Left ventricle myocardium superior (tissue), 1 donor: ENCODE measurements around the gene SPPL3. TPM values are rescaled to one million over a fixed set of nuclear protein-coding genes. Genes with fewer than 3 reads are reported as not detected.
"Not testable (repeated sequence)": the region's sequence is repeated elsewhere in the genome, so short reads cannot be mapped to it uniquely, and the experiment has no call there.

Experiments
- ATAC-seq: fragments of 200-7000 bp; cut with Tn5 transposase; one replicate; pipeline ENCODE4 v1.9.1; 2020; ENCODE audit warnings: mild to moderate bottlenecking, moderate library complexity
- DNase-seq: peaks from one replicate; pipeline ENCODE4 v3.0.0-alpha.2; 2020
- intact Hi-C: fragments of 100-400 bp; cut with micrococcal nuclease; formaldehyde crosslinking; loops from one replicate; pipeline ENCODE4 v1.11.0; 2022
- total RNA-seq: library from RNA; stranded (reverse); fragmentation: NEBNext Ultra II Directional; extraction: Animal tissue kit (Norgen Biotek cat#: 25700); gene quantifications from one replicate; pipeline ENCODE4 v1.2.1, GENCODE V29; 2021
- donor health status: DM: no; HTN: yes; CAD: no; lungs with severe emphysema.

SPPL3 gene
- total RNA-seq, 1 donor from 2014 or later: 34.6 TPM

DNA sequence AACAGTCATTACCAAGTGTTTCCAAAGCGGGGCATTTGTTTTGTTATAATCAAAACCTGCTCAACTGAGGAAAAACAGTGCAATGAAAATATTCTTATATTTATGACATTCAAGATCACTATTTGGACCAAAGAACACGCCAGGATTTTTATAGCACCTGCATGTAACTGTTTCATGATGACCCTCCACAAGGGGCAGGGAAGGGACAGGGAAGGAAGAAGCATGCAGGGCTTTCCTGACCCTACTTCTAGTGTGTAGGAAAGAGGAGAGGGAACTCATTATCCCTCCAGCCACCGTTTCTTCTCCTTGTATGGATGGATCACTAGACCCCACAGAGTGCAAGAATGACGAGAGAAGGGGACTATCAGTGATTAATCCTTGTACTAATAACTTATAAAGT, 49.4 kb downstream of the SPPL3 start:
- DNase-seq: no peak
- no peak for ATAC-seq
- intact Hi-C loops: no loop called here

DNA sequence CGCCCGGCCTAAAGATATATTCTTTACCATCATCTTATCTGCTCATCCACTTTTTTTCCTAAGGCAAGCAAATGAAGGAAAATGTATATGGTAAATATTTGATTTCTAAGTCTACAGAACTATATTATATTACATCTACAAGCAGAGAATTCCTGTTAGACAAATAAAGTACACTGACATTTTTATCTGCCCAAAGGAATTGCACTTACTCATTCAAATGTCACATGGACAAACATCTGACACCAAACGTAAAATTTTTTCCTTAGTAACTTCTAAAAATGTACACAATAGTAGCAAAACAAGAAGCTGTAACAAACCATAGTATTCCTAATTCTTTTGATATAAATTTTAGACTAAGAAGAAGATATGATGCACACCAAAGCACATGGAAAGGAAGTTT, 51.0 kb downstream of the SPPL3 start:
- DNase-seq (no peak), ATAC-seq (no peak)
- intact Hi-C loops: no loop called here

DNA sequence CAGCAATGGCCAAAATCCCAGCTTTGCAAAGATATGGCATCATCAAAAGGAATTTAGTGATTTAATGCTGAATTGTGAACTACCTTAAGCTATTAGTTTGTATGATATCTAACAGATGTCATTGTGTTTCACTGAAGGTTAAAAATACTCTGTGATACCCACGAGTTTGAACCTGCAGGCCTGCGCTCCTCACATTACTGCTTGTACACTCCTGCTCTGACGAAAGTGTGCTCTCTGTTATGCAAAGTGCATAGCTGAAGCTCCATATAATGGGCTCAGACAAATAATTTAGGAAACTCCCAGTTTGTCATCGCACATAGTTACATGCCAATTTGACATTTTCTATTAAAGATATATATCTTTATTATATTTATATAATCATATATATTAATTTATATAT, 52.2 kb downstream of the SPPL3 start:
- ATAC-seq (no peak), DNase-seq (no peak)
- intact Hi-C loops: no loop called here

DNA sequence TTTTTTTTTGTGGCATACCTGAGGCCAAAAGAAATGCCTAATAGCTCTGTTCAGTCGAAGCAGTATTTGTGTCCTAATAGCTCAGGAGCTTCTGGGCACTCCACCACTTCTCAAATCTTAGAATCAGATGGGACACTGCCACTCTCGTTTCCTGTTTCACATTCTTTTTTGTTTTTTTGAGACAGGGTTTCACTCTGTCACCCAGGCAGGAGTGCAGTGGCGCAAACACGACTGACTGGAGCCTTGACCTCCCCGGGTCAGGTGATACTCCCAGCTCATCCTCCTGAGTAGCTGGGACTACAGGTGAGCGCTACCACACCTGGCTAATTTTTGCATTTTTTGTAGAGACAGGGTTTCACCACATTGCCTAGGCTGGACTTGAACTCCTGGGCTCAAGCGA, 52.7 kb downstream of the SPPL3 start:
- peak; percentile 15 for ATAC-seq
- DNase-seq: no peak
- intact Hi-C loops: no loop called here

DNA sequence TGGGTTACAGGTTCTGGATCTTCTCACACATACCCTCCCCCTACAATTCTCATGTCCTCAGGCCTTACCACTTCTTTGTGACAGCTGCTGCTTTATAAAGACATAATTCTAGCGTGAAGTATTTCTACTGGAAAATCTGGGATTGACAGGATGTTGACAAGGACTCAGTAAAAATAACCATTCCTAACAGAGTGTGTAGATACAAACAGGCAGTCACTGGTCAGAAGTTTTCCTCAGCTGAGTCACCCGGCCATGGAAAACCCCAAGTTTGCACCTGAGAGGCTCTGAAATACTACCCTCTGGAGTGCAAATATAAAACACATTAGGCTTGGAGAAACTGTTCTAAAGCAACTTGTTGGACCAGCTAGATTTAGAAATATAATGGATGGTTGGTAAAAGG, 54.4 kb downstream of the SPPL3 start:
- intact Hi-C loops: no loop called here
- DNase-seq (no peak), ATAC-seq (peak; percentile 43)

DNA sequence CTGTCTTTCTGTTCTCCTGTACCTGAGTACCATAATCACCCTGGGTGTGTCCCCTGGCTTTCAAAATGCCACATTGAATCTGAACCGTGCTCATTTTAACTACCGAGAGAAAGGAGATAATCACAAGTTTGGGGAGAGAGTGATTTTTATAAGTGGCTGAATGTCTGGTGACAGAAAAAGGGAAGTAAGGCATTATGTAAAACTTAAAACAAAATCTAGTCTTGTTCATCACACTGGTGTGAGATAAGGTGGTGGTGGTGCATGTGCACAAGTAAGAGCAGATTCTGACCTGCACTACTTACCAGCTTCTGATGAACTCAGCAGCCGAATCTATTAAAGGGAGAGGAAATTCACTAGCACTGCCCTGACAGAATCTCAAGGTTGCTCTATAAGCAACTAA, 56.3 kb downstream of the SPPL3 start:
- intact Hi-C loops: no loop called here
- ATAC-seq (no peak), DNase-seq (no peak)

DNA sequence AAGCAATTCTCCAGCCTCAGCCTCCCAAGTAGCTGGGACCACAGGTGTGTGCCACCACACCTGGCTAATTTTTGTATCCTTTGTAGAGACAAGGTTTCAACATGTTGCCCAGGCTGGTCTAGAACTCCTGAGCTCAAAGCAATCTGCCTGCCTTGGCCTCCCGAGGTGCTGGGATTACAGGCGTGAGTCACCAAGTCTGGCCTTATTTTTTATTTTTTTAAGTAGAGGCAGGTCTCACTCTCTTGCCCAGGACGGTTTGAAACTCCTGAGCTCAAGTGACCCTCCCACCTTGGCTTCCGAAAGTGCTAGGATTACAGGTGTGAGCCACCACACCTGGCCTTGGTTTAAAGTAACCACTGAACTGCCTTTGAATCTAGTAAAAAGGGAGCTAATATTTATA, 56.8 kb downstream of the SPPL3 start:
- ATAC-seq: no peak
- no peak for DNase-seq
- intact Hi-C loops: no loop called here

DNA sequence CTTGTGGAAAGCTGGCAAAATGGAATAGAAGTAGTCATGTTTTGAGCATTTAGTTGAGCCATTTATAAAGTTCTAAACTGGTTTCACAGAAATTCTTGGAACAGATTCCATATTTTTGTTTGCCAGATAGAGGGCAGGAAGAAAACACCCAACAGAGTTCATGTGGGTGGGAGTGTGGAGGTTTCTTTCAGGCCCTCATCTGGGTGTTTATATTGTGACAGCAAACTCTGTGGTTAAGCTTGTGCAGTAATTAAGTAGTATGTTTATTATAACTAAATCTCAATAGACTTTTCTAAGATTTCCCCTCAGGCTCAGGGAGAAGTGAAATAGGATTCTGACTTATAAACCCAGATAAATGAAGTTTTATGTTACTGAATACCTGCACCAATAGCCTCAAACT, 57.4 kb downstream of the SPPL3 start:
- no peak for DNase-seq
- no peak for ATAC-seq
- intact Hi-C loops: no loop called here

DNA sequence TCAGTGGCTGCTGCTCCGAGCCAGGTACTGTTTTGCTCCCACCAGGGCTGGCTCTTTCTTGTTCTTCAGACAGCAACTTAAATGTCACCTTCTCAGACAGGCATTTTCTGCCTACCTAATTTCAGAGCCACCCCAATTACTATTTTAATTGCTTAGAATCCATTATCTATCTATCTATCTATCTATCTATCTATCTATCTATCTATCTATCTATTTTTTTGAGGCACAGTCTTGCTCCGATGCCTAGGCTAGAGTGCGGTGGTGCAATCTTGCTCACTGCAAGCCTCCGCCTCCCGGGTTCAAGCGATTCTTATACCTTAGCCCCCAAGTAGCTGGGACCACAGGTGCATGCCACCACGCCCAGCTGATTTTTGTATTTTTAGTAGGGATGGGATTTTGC, 58.5 kb downstream of the SPPL3 start:
- DNase-seq (no peak), ATAC-seq (no peak)
- intact Hi-C loops: no loop called here

DNA sequence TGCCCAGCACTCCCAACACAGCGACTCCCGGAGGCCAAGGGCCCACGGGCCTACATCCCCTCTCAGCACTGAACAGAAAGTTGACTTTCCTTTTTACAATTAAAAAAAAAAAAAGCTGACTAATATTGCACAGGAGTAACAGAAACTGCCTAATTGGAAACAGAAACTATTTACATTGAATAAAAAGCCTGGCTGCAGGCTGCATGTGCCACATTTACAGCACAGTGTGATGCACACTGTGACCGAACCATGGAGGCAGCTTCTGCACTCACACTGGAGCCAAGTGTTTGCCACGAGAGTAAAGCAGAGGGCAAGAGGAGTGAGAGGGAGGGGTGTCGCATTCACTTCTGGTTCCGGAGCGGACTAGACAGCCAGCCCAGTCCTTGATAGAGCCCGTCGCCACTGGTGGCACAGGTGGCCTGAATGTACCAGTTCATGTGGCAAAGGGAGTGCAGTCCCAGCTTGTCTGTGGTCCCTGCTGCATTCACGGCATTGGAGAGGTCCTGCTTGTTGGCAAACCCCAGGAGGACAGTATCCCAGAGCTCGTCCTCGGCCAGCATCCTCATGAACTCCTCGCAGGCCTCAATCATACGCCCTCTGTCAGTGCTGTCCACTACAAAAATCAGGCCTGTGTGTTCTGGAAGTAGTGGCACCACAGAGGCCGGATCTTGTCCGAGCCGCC, 59.2 kb downstream of the SPPL3 start:
- no peak for ATAC-seq
- intact Hi-C loops: no loop called here
- DNase-seq: no peak

DNA sequence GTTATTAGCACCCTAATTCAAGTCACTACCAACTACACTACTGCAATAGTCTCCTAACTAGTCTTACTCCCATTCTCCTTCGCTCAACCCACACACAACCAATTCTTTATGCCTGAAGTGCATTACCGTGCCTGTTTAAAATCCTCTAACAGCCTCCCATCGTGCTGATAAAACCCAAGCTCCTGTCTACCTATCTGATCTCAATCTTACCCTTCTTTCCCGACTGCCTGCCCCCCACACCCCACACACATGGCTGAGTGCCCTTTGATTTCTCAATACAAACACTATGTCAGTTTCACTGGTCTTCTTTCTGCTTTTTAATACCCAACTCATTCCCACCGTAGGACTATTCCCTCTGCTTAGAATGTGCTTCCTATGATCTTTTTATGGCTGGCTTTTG, 59.9 kb downstream of the SPPL3 start:
- DNase-seq: no peak
- intact Hi-C loops: no loop called here
- no peak for ATAC-seq

DNA sequence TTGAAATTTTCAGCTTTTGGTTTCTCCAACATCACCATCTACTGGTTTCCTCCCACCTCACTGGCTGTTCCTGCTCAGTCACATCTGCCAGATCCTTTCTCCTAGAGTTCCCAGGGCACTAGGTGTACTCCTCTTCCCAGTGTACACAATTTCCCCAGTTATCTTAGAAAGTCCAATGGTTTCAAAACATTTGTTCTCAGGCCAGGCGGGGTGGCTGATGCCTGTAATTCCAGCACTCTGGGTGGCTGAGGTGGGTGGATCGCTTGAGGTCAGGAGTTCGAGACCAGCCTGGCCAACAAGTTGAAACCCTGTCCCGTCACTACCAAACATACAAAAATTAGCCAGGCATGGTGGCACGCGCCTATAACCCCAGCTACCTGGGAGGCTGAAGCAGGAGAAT, 60.7 kb downstream of the SPPL3 start:
- intact Hi-C loops: no loop called here
- no peak for DNase-seq
- ATAC-seq: no peak

DNA sequence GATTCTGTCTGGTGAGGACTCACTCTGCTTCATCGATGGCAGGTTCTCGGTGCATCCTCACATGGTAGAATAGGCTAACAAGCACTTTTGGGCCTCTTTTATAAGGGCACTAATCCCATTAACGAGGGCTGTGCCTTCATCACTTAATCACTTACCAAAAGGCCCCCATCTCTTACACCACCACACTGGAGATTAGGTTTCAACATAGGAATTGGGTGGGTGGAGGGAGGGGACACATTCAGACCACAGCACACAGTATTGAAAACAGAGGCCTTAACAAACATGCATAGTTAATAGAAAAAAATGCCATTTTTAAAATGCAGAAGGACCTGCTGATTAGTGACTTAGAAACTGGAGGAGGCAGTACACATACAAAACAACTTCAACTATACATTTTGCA, 61.6 kb downstream of the SPPL3 start:
- ATAC-seq: no peak
- intact Hi-C loops: no loop called here
- DNase-seq: no peak

DNA sequence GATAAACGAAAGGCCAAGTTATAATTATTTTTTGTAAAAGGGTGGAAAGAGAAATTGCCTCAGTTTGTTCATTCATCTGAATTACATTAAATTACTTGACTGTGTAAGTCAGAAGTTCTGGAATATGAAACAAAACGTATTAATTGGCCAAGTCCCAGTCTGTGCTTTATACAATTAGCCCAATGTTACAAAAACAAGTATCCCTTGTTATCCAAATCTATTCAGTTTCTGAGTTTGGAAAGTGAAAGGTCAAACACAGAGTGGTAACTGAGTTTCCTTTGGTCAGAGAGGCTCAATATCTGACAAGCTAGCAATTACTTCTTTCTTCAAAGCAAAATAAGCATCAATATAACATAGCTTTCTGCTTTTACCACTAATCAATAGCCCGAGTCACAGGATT, 62.6 kb downstream of the SPPL3 start:
- no peak for DNase-seq
- ATAC-seq: no peak
- intact Hi-C loops: no loop called here

DNA sequence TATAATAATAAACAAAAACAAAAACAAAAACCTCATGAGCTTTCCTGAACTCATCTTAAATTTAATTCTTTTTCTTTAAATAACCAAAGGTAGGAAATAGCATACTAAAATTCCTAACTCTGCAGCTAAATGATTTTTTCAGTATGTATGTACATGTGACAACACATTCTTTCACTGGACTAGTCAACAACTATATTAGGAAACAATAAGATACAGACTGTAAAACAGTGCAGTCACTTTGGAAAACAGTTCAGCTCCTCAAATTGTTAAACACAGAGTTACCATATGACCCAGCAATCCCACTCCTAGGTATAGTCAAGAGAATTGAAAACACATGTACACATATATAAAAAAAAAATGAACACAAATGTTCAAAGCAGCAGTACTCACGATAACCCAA, 64.7 kb downstream of the SPPL3 start:
- DNase-seq: no peak
- peak; percentile 33 for ATAC-seq
- intact Hi-C loops: no loop called here

DNA sequence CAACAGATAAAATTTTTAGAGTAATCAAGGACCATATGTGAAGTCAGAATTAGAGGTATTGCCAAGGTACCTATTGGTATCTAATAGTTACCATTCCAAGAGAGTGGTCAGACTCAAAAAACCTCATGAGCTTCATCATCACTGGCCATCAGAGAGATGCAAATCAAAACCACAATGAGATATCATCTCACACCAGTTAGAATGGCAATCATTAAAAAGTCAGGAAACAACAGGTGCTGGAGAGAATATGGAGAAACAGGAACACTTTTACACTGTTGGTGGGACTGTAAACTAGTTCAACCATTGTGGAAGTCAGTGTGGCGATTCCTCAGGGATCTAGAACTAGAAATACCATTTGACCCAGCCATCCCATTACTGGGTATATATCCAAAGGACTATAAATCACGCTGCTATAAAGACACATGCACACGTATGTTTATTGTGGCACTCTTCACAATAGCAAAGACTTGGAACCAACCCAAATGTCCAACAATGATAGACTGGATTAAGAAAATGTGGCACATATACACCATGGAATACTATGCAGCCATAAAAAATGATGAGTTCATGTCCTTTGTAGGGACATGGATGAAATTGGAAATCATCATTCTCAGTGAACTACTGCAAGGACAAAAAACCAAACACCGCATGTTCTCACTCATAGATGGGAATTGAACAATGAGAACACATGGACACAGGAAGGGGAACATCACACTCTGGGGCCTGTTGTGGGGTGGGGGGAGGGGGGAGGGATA, 65.4 kb downstream of the SPPL3 start:
- DNase-seq, ATAC-seq, intact Hi-C loops: not testable (repeated sequence)

DNA sequence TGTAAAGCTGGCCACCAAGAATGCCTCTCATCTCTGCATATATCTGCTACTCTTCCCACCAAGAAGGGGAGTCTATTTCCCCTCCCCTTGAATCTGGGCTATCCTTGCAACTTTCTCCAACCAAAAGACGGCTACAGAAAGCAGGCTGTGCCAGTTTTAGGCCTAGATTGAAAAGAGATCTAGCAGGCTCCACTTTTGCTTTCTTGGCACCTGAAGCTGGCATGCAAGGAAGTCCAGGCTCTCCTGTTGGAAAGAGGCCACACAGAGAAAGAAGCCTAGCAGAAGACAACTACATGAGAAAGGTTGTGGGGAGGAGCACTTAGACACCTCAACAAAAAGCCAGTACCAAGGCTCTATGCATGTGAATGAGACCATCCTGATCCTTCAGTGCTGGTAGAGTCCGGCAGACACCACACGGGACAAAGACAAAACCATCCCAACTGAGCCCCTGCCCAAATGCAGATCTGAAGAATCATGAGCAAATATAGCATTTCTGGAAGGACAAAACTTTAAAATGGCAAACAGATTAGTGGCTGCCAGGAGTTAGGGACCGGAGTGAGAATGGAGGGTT, 68.0 kb downstream of the SPPL3 start:
- intact Hi-C loops: no loop called here
- DNase-seq (no peak), ATAC-seq (no peak)

DNA sequence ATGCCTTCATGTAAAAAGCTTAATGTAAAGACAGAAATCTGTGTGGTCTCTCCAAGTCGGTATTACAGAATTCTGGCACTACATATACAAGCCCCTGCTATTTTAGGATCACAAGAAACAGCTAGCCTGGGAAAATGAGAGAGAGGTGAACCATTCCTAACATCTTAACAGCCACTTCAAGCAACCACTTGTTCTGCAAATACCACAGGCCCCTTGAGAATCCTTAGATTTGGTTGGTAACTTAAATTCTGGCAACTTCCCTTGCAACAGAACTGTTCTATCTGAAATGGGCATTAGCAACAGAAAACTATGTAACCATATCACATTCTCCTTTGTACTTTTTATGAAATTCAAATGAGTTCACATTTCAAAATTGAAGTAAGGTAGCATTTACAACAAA, 68.5 kb downstream of the SPPL3 start:
- ATAC-seq (no peak), DNase-seq (no peak)
- intact Hi-C loops: no loop called here

DNA sequence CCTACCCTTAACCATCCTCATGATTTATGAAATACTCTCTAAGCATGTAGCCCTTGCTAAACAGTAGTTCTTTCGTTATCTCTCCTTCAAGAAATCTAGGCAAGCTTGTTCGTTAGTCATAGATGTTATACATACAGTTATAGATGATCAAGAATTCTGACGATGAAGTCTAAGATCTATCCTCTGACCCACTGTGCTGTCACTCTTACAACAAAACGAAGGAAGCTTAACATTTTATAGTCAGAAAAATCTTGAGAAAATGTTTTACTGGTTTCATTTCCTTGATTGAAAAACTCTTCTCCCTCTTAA, 68.9 kb downstream of the SPPL3 start:
- DNase-seq: no peak
- intact Hi-C loops: no loop called here
- ATAC-seq: no peak

DNA sequence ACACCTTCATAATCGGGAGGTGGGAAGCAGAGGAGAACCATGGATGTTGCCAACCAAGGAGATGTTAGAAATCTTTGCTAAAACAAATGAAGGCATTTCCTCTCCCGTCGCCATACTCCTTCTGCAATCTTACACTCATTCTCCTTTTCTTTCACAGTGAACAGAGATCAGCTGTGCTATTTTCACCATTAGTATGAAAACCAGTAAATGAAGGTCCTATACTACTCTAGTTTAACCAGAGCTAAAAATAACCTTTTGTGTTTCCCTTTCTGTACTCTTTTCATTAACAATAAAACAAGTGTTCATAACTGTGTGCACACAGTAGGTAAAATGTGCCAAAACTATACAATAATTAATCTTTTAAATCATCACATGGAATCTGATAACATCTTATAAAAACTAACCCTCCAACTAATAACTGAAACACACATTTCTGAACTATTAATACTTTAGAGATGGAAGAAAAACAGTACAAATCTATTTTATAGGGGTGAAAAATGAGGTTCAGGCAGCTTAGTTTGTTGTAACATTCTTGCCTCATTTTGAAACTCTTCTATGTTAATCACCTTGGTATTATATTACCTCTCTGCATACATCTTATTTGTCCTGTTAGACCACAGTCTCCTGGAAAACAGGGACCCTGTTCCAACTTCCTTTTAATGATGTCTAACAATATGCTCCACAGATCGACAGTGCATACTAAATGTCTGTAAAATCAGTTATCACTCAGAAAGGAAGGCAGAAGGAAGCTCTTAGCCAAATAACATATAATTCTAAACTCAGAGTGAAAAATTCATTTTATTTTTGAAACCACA, 69.5 kb downstream of the SPPL3 start:
- intact Hi-C loops: no loop called here
- ATAC-seq (no peak), DNase-seq (no peak)
